HEK293 (cell line): ENCODE results near the gene ZNF607.

Experiments used
- CTCF ChIA-PET: fragments of 350-600 bp; formaldehyde crosslinking; extraction: SDS; loops from one replicate; lab custom pipeline; 2021; ENCODE audit warnings: antibody characterized with exemption; lab: Yijun Ruan, JAX
- POLR2A ChIA-PET: fragments of 300-600 bp; formaldehyde crosslinking; extraction: SDS; loops from one replicate; lab custom pipeline; 2020; ENCODE audit warnings: antibody characterized with exemption, inconsistent platforms; lab: Yijun Ruan, JAX
- H3K27ac ChIP-seq: fragments of 200-500 bp; sonication (Bioruptor generic); 2 replicates; pipeline ENCODE4 v1.5.1; 2014; ENCODE audit warnings: low read depth, low read length, control low read depth, inconsistent platforms; ENCODE audit errors: extremely low read depth
- H3K36me3 ChIP-seq, 2 experiments: fragments of 200-500 bp in 1 of 2; sonication (Bioruptor generic) in 1 of 2; 1 replicate in 1 of 2; 2 replicates in 1 of 2; pipeline ENCODE4 v1.5.1; 2014 to 2017; ENCODE audit warnings: inconsistent platforms in 2 of 2, low read length in 2 of 2; ENCODE audit not compliant: control insufficient read depth in 2 of 2, insufficient read depth in 1 of 2
- H3K4me1 ChIP-seq: fragments of 200-500 bp; sonication (Bioruptor generic); 2 replicates; pipeline ENCODE4 v1.5.1; 2014; ENCODE audit warnings: mild to moderate bottlenecking, low read length, inconsistent platforms; ENCODE audit not compliant: control insufficient read depth, insufficient read depth
- H3K4me3 ChIP-seq: 2 replicates; pipeline ENCODE4 v1.5.1; 2011; ENCODE audit warnings: low read depth, mild to moderate bottlenecking, control low read depth, low read length, moderate library complexity
- H3K9me3 ChIP-seq: fragments of 200-500 bp; sonication (Bioruptor generic); 2 replicates; pipeline ENCODE4 v1.5.1; 2014; ENCODE audit warnings: low read depth, low read length, inconsistent platforms; ENCODE audit not compliant: control insufficient read depth, insufficient read depth
- HOXC10 ChIP-seq: sonication (generic); formaldehyde crosslinking; IDR thresholded peaks from 2 replicates; pipeline ENCODE4 v1.8.1; 2023; ENCODE audit warnings: mild to moderate bottlenecking, missing genetic modification reagents
- SP3 ChIP-seq: fragments of 450-650 bp; formaldehyde crosslinking; IDR thresholded peaks from 2 replicates; pipeline ENCODE4 v1.5.1; 2016; ENCODE audit warnings: missing biosample characterization, missing genetic modification characterization
- ZBTB44 ChIP-seq: fragments of 450-650 bp; IDR thresholded peaks from 2 replicates; pipeline ENCODE4 v1.5.1; 2018; ENCODE audit warnings: missing biosample characterization, mild to moderate bottlenecking, missing genetic modification characterization
- ZNF146 ChIP-seq: fragments of 450-650 bp; formaldehyde crosslinking; IDR thresholded peaks from 2 replicates; pipeline ENCODE4 v1.5.1; 2016; ENCODE audit warnings: missing biosample characterization, missing genetic modification characterization
- ZNF169 ChIP-seq: fragments of 450-650 bp; formaldehyde crosslinking; IDR thresholded peaks from 2 replicates; pipeline ENCODE4 v1.5.1; 2016; ENCODE audit warnings: missing biosample characterization, missing genetic modification characterization
- ZNF19 ChIP-seq: fragments of 450-650 bp; formaldehyde crosslinking; IDR thresholded peaks from 2 replicates; pipeline ENCODE4; 2016; ENCODE audit warnings: missing biosample characterization, missing genetic modification characterization, low read depth
- ZNF366 ChIP-seq: fragments of 450-650 bp; formaldehyde crosslinking; conservative IDR thresholded peaks from 2 replicates; pipeline ENCODE4 v1.5.1; 2016; ENCODE audit warnings: missing biosample characterization, missing genetic modification characterization
- ZNF560 ChIP-seq: fragments of 450-650 bp; formaldehyde crosslinking; IDR thresholded peaks from 2 replicates; pipeline ENCODE4 v1.5.1; 2017; ENCODE audit warnings: missing biosample characterization, missing genetic modification characterization, borderline replicate concordance
- ZNF571 ChIP-seq: fragments of 450-650 bp; formaldehyde crosslinking; IDR thresholded peaks from 2 replicates; pipeline ENCODE4 v1.5.0; 2017; ENCODE audit warnings: missing biosample characterization, missing genetic modification characterization
- ZSCAN18 ChIP-seq: fragments of 450-650 bp; formaldehyde crosslinking; IDR thresholded peaks from 2 replicates; pipeline ENCODE4 v1.5.1; 2016; ENCODE audit warnings: missing biosample characterization, missing genetic modification characterization
- TF ChIP-seq, protein P1 (sequence below): fragments of 450-650 bp; formaldehyde crosslinking; IDR thresholded peaks from 2 replicates; pipeline ENCODE4 v1.5.1; 2016; ENCODE audit warnings: missing biosample characterization, missing genetic modification characterization
- TF ChIP-seq, protein P2 (sequence below): fragments of 450-650 bp; formaldehyde crosslinking; IDR thresholded peaks from 2 replicates; pipeline ENCODE4 v1.5.1; 2017; ENCODE audit warnings: missing biosample characterization, missing genetic modification characterization
- TF ChIP-seq, protein P3 (sequence below): fragments of 450-650 bp; formaldehyde crosslinking; IDR thresholded peaks from 2 replicates; pipeline ENCODE4 v1.5.1; 2017; ENCODE audit warnings: missing biosample characterization, missing genetic modification characterization

The ZNF607 gene

GRCh38 chr19:37698216-37698615 is 21.3 kb downstream of the ZNF607 start:
- peaks cover 54 to 60% of the 10 kb centered on the region in 2 experiments for H3K36me3 ChIP-seq
- H3K27ac ChIP-seq = no peak overlapping the region
- POLR2A ChIA-PET = no interaction called here

DNA sequence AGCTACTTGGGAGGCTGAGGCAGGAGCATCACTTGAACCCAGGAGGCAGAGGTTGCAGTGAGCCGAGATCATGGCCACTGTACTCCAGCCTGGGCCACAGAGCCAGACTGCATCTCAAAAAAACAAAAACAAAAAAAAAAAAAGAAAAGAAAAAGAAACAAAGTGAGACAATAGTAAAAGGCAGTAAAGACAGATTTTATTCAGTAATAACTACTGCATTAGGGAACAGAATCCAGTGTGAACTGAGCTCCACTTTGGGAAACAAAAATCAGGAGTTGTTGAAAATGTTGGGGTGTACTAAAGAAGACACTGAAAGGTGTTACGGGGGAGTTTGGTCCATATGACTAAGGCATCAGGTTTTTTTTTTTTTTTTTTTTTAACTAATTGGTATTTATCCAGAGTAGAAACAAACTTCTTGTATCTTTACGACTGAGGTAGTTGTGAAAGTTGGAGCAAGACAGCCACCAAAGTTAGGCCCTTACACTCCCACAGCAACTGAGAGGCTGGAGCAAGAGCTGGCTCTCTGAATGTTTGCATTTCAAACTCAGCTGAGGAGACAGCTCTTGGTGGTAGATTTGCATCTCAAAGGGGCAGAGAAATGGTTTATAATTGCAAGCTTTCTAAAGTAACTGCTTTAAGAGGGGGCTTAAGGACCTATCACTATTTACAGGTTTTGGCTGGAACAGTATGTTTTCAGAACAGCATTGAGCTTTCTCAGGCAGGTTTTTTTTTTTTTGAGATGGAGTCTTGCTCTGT is 24.2 kb downstream of the ZNF607 start:
- Histone ChIP-seq H3K4me3 (no peak overlapping the region), H3K4me1 (no peaks in the 10 kb centered on the region), H3K27ac (no peak overlapping the region), H3K36me3 (peaks cover 33 to 40% of the 10 kb centered on the region in 2 experiments), H3K9me3 (peaks cover 40% of the 10 kb centered on the region)
- ChIA-PET POLR2A (interaction anchor here (0.7 to 1.6 kb wide), 4 partner anchors 78 to 1061 kb away, joined by 4 to 6 read pairs (median 4); partner anchors contain the start of genes ZNF540, ZNF571 and ZNF573), CTCF (no interaction called here)
- TF ChIP-seq ZNF169 = peak; percentile 95
- TF ChIP-seq, protein P1, sequence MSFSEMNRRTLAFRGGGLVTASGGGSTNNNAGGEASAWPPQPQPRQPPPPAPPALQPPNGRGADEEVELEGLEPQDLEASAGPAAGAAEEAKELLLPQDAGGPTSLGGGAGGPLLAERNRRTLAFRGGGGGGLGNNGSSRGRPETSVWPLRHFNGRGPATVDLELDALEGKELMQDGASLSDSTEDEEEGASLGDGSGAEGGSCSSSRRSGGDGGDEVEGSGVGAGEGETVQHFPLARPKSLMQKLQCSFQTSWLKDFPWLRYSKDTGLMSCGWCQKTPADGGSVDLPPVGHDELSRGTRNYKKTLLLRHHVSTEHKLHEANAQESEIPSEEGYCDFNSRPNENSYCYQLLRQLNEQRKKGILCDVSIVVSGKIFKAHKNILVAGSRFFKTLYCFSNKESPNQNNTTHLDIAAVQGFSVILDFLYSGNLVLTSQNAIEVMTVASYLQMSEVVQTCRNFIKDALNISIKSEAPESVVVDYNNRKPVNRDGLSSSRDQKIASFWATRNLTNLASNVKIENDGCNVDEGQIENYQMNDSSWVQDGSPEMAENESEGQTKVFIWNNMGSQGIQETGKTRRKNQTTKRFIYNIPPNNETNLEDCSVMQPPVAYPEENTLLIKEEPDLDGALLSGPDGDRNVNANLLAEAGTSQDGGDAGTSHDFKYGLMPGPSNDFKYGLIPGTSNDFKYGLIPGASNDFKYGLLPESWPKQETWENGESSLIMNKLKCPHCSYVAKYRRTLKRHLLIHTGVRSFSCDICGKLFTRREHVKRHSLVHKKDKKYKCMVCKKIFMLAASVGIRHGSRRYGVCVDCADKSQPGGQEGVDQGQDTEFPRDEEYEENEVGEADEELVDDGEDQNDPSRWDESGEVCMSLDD (tag by site-specific recombination) = no peak
- TF ChIP-seq ZNF560 (tag by site-specific recombination) = peak; percentile 2; the same call in 1 of the 2 replicates

More at GRCh38 chr19:37698216-37698615, 21.3 kb downstream of the ZNF607 start:
- TF ChIP-seq ZSCAN18 (tag by site-specific recombination) (no peak), ZBTB44 (tag by site-specific recombination) (no peak), HOXC10 (CRISPR knock-in tag) (no peak), SP3 (tag by site-specific recombination) (no peak), ZNF146 (no peak), ZNF19 (no peak), ZNF571 (tag by site-specific recombination) (no peak), ZNF366 (tag by site-specific recombination) (no peak)
- TF ChIP-seq, protein P2, sequence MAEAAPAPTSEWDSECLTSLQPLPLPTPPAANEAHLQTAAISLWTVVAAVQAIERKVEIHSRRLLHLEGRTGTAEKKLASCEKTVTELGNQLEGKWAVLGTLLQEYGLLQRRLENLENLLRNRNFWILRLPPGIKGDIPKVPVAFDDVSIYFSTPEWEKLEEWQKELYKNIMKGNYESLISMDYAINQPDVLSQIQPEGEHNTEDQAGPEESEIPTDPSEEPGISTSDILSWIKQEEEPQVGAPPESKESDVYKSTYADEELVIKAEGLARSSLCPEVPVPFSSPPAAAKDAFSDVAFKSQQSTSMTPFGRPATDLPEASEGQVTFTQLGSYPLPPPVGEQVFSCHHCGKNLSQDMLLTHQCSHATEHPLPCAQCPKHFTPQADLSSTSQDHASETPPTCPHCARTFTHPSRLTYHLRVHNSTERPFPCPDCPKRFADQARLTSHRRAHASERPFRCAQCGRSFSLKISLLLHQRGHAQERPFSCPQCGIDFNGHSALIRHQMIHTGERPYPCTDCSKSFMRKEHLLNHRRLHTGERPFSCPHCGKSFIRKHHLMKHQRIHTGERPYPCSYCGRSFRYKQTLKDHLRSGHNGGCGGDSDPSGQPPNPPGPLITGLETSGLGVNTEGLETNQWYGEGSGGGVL (tag by site-specific recombination) = no peak
- TF ChIP-seq, protein P3, sequence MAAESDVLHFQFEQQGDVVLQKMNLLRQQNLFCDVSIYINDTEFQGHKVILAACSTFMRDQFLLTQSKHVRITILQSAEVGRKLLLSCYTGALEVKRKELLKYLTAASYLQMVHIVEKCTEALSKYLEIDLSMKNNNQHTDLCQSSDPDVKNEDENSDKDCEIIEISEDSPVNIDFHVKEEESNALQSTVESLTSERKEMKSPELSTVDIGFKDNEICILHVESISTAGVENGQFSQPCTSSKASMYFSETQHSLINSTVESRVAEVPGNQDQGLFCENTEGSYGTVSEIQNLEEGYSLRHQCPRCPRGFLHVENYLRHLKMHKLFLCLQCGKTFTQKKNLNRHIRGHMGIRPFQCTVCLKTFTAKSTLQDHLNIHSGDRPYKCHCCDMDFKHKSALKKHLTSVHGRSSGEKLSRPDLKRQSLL (tag by site-specific recombination) = no peak
- TF ChIP-seq, all 188 proteins: peak for 0
- CTCF ChIA-PET = no interaction called here
- H3K4me1 ChIP-seq = no peaks in the 10 kb centered on the region
- peaks cover 39% of the 10 kb centered on the region for H3K9me3 ChIP-seq
- H3K4me3 ChIP-seq = no peak overlapping the region
